NB4 (cell line): ENCODE data around the gene IRAK4.
A peak's percentile ranks its signal among the peaks of the same experiment; 100 is the strongest.

Experiments used
- DNase-seq: peaks from one replicate; pipeline ENCODE4 v3.0.0; 2010; ENCODE audit warnings: low read depth
- H3K4me3 ChIP-seq: one replicate; pipeline ENCODE4 v1.5.1; 2011; ENCODE audit warnings: mild to moderate bottlenecking, low read depth, low read length, moderate library complexity
- CTCF ChIP-seq: IDR thresholded peaks from one replicate; pipeline ENCODE4 v1.5.1; 2012; ENCODE audit warnings: low read depth, low read length
- MAX ChIP-seq: IDR thresholded peaks from 2 replicates; pipeline ENCODE4 v1.6.1; 2011; ENCODE audit warnings: low read depth, low read length
- MYC ChIP-seq: IDR thresholded peaks from 2 replicates; pipeline ENCODE4 v1.6.1; 2011; ENCODE audit warnings: low read depth, low read length
- POLR2A ChIP-seq: IDR thresholded peaks from 2 replicates; pipeline ENCODE4 v1.6.1; 2011; ENCODE audit warnings: mild to moderate bottlenecking; ENCODE audit not compliant: insufficient read length; ENCODE audit errors: extremely low read depth

The IRAK4 gene

GRCh38 chr12:43795716-43796280, 37.0 kb downstream of the IRAK4 start:
- TF ChIP-seq MYC (no peak), MAX (no peak), POLR2A (no peak), CTCF (no peak)
- DNase-seq: no peak
- H3K4me3 ChIP-seq: no peak overlapping the region

- no peak for DNase-seq
- TF ChIP-seq POLR2A (no peak), CTCF (no peak), MYC (no peak), MAX (no peak)
- no peak overlapping the region for H3K4me3 ChIP-seq
Observed at GRCh38 chr12:43797561-43798217, 38.9 kb downstream of the IRAK4 start.

- peak overlapping the region; percentile 97 for H3K4me3 ChIP-seq
- TF ChIP-seq CTCF (peak; percentile 2), POLR2A (no peak), MAX (no peak), MYC (no peak)
- DNase-seq: peak; percentile 42
Observed at GRCh38 chr12:43805149-43805859, 46.6 kb downstream of the IRAK4 start.

- TF ChIP-seq CTCF (no peak), MAX (peak; percentile 4; the same call in 1 of the 2 replicates), POLR2A (peak; percentile 89), MYC (no peak; the same call in 1 of the 2 replicates)
- peak; percentile 92 for DNase-seq
- H3K4me3 ChIP-seq: peak within 1 kb of the TSS; percentile 97
Observed at GRCh38 chr12:43805860-43806736, 47.3 kb downstream of the IRAK4 start, which contains the start of gene TWF1. Gene TWF1, minus strand, starts transcription at chr12:43806317. Its CDS starts 72 bp downstream, at chr12:43806245.

- TF ChIP-seq MAX (no peak), POLR2A (no peak), MYC (no peak), CTCF (no peak)
- peak; percentile 31 for DNase-seq
- H3K4me3 ChIP-seq: peak overlapping the region; percentile 80
Observed at GRCh38 chr12:43806737-43807072, 48.0 kb downstream of the IRAK4 start.
